Upper lobe of left lung (tissue), 4 donors: Measurements from ENCODE around the gene PTPN21.

Experiments used
- POLR2A ChIP-seq, 4 donors: fragments of 450-650 bp; IDR thresholded peaks; one replicate each; pipeline ENCODE4 v1.5.1; 2016 to 2017; ENCODE audit warnings: antibody characterized with exemption in 4 of 4, mild to moderate bottlenecking in 2 of 4
- POLR2AphosphoS5 ChIP-seq, 2 donors: sonication (generic); formaldehyde crosslinking; IDR thresholded peaks; one replicate each; pipeline ENCODE4 v1.5.1; 2017; ENCODE audit warnings: antibody characterized with exemption in 2 of 2

DNA sequence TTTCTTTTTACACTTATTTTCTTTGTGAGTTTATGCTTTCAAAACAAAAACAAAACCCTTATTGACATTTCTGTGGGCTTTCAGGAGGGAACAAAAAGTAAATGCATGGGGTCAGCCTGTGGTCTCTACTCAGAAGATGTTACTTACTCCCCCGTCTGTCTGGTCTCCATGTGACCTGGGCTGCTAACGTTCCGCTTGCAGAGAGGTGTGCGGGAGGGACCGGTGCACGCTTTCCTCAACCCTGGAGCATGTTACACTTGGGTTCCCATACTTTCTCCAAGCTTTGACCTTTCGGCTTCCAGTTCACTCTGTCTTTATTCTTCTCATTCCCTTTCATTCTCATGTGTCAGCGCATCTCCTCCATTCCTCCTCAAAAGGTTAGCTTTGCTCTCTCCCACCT, 44.5 kb upstream of the PTPN21 start:
- TF ChIP-seq POLR2AphosphoS5 (IDR thresholded peaks at IDR 0.05) (no peak), POLR2A (IDR thresholded peaks at IDR 0.05) (no peak)
